ENCODE results near the gene BHLHE23. TPM values are rescaled to one million over a fixed set of nuclear protein-coding genes. Genes with fewer than 3 reads are reported as not detected.

BHLHE23 gene
- total RNA-seq, 3 donors from 2014 or later = not detected

GRCh38 chr20:62975812-62976508 is 30.8 kb downstream of the BHLHE23 start:
- DNase-seq (ENCODE audit: low spot score in 2 of 2) = no peak
- intact Hi-C loops (cut with DNase I; ENCODE audit: low total_unique reads) = no loop called here

GRCh38 chr20:62975251-62975760 is 31.5 kb downstream of the BHLHE23 start:
- no peak for DNase-seq (ENCODE audit: low spot score in 2 of 2)
- intact Hi-C loops (cut with DNase I; ENCODE audit: low total_unique reads) = no loop called here
- Histone ChIP-seq H3K4me3 (no peak overlapping the region), H3K36me3 (no peaks in the 10 kb centered on the region), H3K9me3 (no peaks in the 10 kb centered on the region), H3K27ac (no peak overlapping the region), H3K4me1 (peaks cover 0 to 4% of the 10 kb centered on the region in 2 donors), H3K27me3 (peaks cover 0 to 78% of the 10 kb centered on the region in 2 donors)
- TF ChIP-seq POLR2A (IDR thresholded peaks at IDR 0.05) = no peak
- no peak for TF ChIP-seq POLR2AphosphoS5 (IDR thresholded peaks at IDR 0.05)
- no peak for TF ChIP-seq CTCF (IDR thresholded peaks at IDR 0.05)

More at GRCh38 chr20:62975812-62976508, 30.8 kb downstream of the BHLHE23 start:
- Histone ChIP-seq H3K9me3 (no peaks in the 10 kb centered on the region), H3K27me3 (peaks cover 0 to 82% of the 10 kb centered on the region in 2 donors), H3K27ac (no peak overlapping the region), H3K4me1 (peaks cover 0 to 4% of the 10 kb centered on the region in 2 donors), H3K36me3 (no peaks in the 10 kb centered on the region), H3K4me3 (no peak overlapping the region)
- TF ChIP-seq POLR2A (IDR thresholded peaks at IDR 0.05) (no peak), CTCF (IDR thresholded peaks at IDR 0.05) (no peak), POLR2AphosphoS5 (IDR thresholded peaks at IDR 0.05) (no peak)

- Histone ChIP-seq H3K36me3 (no peaks in the 10 kb centered on the region), H3K4me1 (peaks cover 0 to 4% of the 10 kb centered on the region in 2 donors), H3K27me3 (peaks cover 0 to 59% of the 10 kb centered on the region in 2 donors), H3K4me3 (peak overlapping the region; percentile 13 to 61 (median 38)), H3K27ac (no peak overlapping the region), H3K9me3 (no peaks in the 10 kb centered on the region)
- DNase-seq (ENCODE audit: low spot score in 2 of 2) = no peak
- intact Hi-C loops (cut with DNase I; ENCODE audit: low total_unique reads) = no loop called here
- no peak for TF ChIP-seq CTCF (IDR thresholded peaks at IDR 0.05)
- no peak for TF ChIP-seq POLR2AphosphoS5 (IDR thresholded peaks at IDR 0.05)
- TF ChIP-seq POLR2A (IDR thresholded peaks at IDR 0.05) = no peak
Measured at GRCh38 chr20:62972845-62973745, 33.7 kb downstream of the BHLHE23 start.

- TF ChIP-seq POLR2AphosphoS5 (IDR thresholded peaks at IDR 0.05) = no peak
- no peak for TF ChIP-seq POLR2A (IDR thresholded peaks at IDR 0.05)
- peak; percentile 78 to 89 (median 86) for TF ChIP-seq CTCF (IDR thresholded peaks at IDR 0.05)
- Histone ChIP-seq H3K4me3 (peak overlapping the region; percentile 13 to 61 (median 38)), H3K4me1 (peaks cover 0 to 4% of the 10 kb centered on the region in 2 donors), H3K27me3 (peaks cover 0 to 50% of the 10 kb centered on the region in 2 donors), H3K27ac (no peak overlapping the region), H3K36me3 (no peaks in the 10 kb centered on the region), H3K9me3 (no peaks in the 10 kb centered on the region)
- intact Hi-C loops (cut with DNase I; ENCODE audit: low total_unique reads) = no loop called here
- DNase-seq (ENCODE audit: low spot score in 2 of 2) = peak; percentile 76 to 85
Measured at GRCh38 chr20:62971950-62972844, 34.6 kb downstream of the BHLHE23 start.
